Neural cell (in vitro differentiated cells): ENCODE results near the gene FNBP1L. TPM values are rescaled to one million over a fixed set of nuclear protein-coding genes. Genes with fewer than 3 reads are reported as not detected.

ENCODE experiments used
- H2AFZ ChIP-seq: fragments of 200-600, 300-800 bp; sonication (generic), shearing (Covaris generic); 2 replicates; pipeline ENCODE4 v1.6.0; 2014; ENCODE audit warnings: low read depth, mild to moderate bottlenecking, antibody characterized with exemption, low read length, moderate library complexity
- H3F3A ChIP-seq: fragments of 200-600 bp; shearing (Covaris generic); 2 replicates; pipeline ENCODE4 v1.6.1; 2016; ENCODE audit warnings: mild to moderate bottlenecking, moderate library complexity, mixed read lengths, antibody characterized with exemption, low read length; ENCODE audit not compliant: insufficient read depth, poor library complexity, severe bottlenecking
- H3K27ac ChIP-seq: fragments of 200-600, 300-800 bp; sonication (generic), shearing (Covaris generic); 2 replicates; pipeline ENCODE4 v1.5.1; 2014; ENCODE audit warnings: mild to moderate bottlenecking, low read length, moderate library complexity
- H3K27me3 ChIP-seq: fragments of 300-800, 200-600 bp; sonication (generic), shearing (Covaris generic); 2 replicates; pipeline ENCODE4 v1.6.0; 2014; ENCODE audit warnings: mild to moderate bottlenecking, low read depth, low read length, moderate library complexity; ENCODE audit not compliant: insufficient read depth
- H3K36me3 ChIP-seq: fragments of 300-800, 200-600 bp; sonication (generic), shearing (Covaris generic); 2 replicates; pipeline ENCODE4 v1.5.1; 2014; ENCODE audit warnings: mild to moderate bottlenecking, antibody characterized with exemption, low read length, moderate library complexity; ENCODE audit not compliant: insufficient read depth
- H3K4me2 ChIP-seq: fragments of 300-800, 200-600 bp; sonication (generic), shearing (Covaris generic); 2 replicates; pipeline ENCODE4 v1.6.0; 2014; ENCODE audit warnings: mild to moderate bottlenecking, low read length
- H3K4me3 ChIP-seq: fragments of 300-800, 200-600 bp; sonication (generic), shearing (Covaris generic); 2 replicates; pipeline ENCODE4 v1.5.1; 2014; ENCODE audit warnings: mild to moderate bottlenecking, low read length, moderate library complexity
- H3K79me2 ChIP-seq: fragments of 200-600 bp; shearing (Covaris generic); replicated peaks from 2 replicates; pipeline ENCODE4 v1.6.0; 2014; ENCODE audit warnings: mild to moderate bottlenecking, low read length, moderate library complexity; ENCODE audit not compliant: insufficient read depth
- H3K9ac ChIP-seq: fragments of 300-800, 200-600 bp; sonication (generic), shearing (Covaris generic); 2 replicates; pipeline ENCODE4 v1.6.1; 2016; ENCODE audit warnings: mild to moderate bottlenecking, low read length, mixed read lengths
- H3K9me2 ChIP-seq: fragments of 200-600 bp; shearing (Covaris generic); 2 replicates; pipeline ENCODE4 v1.6.1; 2016; ENCODE audit warnings: mild to moderate bottlenecking, low read length, mixed read lengths; ENCODE audit not compliant: insufficient read depth
- H3K9me3 ChIP-seq: fragments of 200-600, 300-800 bp; sonication (generic), shearing (Covaris generic); 2 replicates; pipeline ENCODE4 v1.6.1; 2016; ENCODE audit warnings: mild to moderate bottlenecking, mixed run types, low read length, moderate library complexity, mixed read lengths
- H4K20me1 ChIP-seq: fragments of 200-600 bp; shearing (Covaris generic); 2 replicates; pipeline ENCODE4 v1.6.1; 2016; ENCODE audit warnings: mild to moderate bottlenecking, mixed run types; ENCODE audit not compliant: insufficient read depth
- EP300 ChIP-seq: fragments of 450-650 bp; conservative IDR thresholded peaks from 2 replicates; pipeline ENCODE4 v1.6.1; 2014; ENCODE audit warnings: antibody characterized with exemption, mild to moderate bottlenecking, moderate library complexity; ENCODE audit not compliant: poor library complexity, severe bottlenecking
- EZH2 ChIP-seq: fragments of 200-600, 300-800 bp; shearing (Covaris generic), sonication (generic); IDR thresholded peaks from 2 replicates; pipeline ENCODE4 v1.6.1; 2014; ENCODE audit warnings: antibody characterized with exemption, low read length, borderline replicate concordance, mild to moderate bottlenecking; ENCODE audit not compliant: insufficient read depth, poor library complexity, severe bottlenecking
- MXI1 ChIP-seq: fragments of 450-650 bp; conservative IDR thresholded peaks from 2 replicates; pipeline ENCODE4 v1.6.1; 2014; ENCODE audit warnings: antibody characterized with exemption, mild to moderate bottlenecking; ENCODE audit not compliant: poor library complexity, severe bottlenecking
- POLR2AphosphoS5 ChIP-seq: IDR thresholded peaks from 2 replicates; pipeline ENCODE4 v1.6.1; 2012
- RAD21 ChIP-seq: fragments of 450-650 bp; conservative IDR thresholded peaks from 2 replicates; pipeline ENCODE4 v1.6.1; 2014; ENCODE audit warnings: antibody characterized with exemption, mild to moderate bottlenecking, moderate library complexity
- SMC3 ChIP-seq: fragments of 450-650 bp; conservative IDR thresholded peaks from 2 replicates; pipeline ENCODE4 v1.6.1; 2014; ENCODE audit warnings: antibody characterized with exemption, mild to moderate bottlenecking, moderate library complexity; ENCODE audit not compliant: poor library complexity
- TAF1 ChIP-seq: IDR thresholded peaks from 2 replicates; pipeline ENCODE4 v1.6.1; 2012; ENCODE audit warnings: low read depth
- polyA plus RNA-seq: library from polyadenylated mRNA; depleted of rRNA; stranded (reverse); fragments of >200 nt; gene quantifications from 2 replicates; pipeline ENCODE4 v1.2.3, GENCODE V29; 2014
- TF ChIP-seq, protein P1 (sequence below): IDR thresholded peaks from 2 replicates; pipeline ENCODE4 v1.6.1; 2012; ENCODE audit warnings: borderline replicate concordance
- TF ChIP-seq, protein P2 (sequence below): fragments of 450-650 bp; IDR thresholded peaks from 2 replicates; pipeline ENCODE4 v1.5.1; 2014; ENCODE audit warnings: antibody characterized with exemption, mild to moderate bottlenecking, moderate library complexity; ENCODE audit not compliant: poor library complexity, severe bottlenecking

Gene FNBP1L
- polyA plus RNA-seq, 1 donor from 2014 or later = 1,044 TPM

DNA sequence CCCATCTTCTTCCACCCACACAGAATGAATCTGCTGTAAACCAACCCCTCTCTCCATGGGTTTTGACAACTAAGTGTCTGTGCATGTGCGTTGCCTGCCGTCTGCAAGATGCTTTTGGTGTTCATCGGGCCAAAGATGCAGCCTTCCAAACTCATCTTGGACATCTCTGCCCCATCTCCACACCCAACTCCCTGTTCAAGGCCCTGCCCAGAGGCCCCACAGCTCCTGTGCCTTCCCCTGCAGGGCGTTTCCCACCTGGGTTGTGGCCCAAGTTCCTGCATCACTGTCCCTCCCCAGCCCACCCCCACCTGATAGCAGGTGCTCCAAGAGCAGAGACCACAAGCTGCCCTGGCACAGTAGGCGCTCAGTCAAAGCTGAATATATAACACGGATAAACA, 130.5 kb downstream of the FNBP1L start:
- no peak for TF ChIP-seq SMC3
- TF ChIP-seq EZH2 = no peak
- TF ChIP-seq POLR2AphosphoS5 = no peak
- TF ChIP-seq, protein P1, sequence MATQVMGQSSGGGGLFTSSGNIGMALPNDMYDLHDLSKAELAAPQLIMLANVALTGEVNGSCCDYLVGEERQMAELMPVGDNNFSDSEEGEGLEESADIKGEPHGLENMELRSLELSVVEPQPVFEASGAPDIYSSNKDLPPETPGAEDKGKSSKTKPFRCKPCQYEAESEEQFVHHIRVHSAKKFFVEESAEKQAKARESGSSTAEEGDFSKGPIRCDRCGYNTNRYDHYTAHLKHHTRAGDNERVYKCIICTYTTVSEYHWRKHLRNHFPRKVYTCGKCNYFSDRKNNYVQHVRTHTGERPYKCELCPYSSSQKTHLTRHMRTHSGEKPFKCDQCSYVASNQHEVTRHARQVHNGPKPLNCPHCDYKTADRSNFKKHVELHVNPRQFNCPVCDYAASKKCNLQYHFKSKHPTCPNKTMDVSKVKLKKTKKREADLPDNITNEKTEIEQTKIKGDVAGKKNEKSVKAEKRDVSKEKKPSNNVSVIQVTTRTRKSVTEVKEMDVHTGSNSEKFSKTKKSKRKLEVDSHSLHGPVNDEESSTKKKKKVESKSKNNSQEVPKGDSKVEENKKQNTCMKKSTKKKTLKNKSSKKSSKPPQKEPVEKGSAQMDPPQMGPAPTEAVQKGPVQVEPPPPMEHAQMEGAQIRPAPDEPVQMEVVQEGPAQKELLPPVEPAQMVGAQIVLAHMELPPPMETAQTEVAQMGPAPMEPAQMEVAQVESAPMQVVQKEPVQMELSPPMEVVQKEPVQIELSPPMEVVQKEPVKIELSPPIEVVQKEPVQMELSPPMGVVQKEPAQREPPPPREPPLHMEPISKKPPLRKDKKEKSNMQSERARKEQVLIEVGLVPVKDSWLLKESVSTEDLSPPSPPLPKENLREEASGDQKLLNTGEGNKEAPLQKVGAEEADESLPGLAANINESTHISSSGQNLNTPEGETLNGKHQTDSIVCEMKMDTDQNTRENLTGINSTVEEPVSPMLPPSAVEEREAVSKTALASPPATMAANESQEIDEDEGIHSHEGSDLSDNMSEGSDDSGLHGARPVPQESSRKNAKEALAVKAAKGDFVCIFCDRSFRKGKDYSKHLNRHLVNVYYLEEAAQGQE = no peak
- TF ChIP-seq RAD21 = no peak
- TF ChIP-seq EP300 = no peak
- no peak for TF ChIP-seq TAF1
- no peak for TF ChIP-seq MXI1
- TF ChIP-seq, protein P2, sequence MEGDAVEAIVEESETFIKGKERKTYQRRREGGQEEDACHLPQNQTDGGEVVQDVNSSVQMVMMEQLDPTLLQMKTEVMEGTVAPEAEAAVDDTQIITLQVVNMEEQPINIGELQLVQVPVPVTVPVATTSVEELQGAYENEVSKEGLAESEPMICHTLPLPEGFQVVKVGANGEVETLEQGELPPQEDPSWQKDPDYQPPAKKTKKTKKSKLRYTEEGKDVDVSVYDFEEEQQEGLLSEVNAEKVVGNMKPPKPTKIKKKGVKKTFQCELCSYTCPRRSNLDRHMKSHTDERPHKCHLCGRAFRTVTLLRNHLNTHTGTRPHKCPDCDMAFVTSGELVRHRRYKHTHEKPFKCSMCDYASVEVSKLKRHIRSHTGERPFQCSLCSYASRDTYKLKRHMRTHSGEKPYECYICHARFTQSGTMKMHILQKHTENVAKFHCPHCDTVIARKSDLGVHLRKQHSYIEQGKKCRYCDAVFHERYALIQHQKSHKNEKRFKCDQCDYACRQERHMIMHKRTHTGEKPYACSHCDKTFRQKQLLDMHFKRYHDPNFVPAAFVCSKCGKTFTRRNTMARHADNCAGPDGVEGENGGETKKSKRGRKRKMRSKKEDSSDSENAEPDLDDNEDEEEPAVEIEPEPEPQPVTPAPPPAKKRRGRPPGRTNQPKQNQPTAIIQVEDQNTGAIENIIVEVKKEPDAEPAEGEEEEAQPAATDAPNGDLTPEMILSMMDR = no peak
- H3K9ac ChIP-seq = no peak overlapping the region
- H3K79me2 ChIP-seq = no peaks in the 10 kb centered on the region
- no peak overlapping the region for H3K27ac ChIP-seq
- no peak overlapping the region for H2AFZ ChIP-seq
- H3F3A ChIP-seq = no peaks in the 10 kb centered on the region
- H3K9me2 ChIP-seq = no peaks in the 10 kb centered on the region
- no peak overlapping the region for H3K4me3 ChIP-seq
- no peaks in the 10 kb centered on the region for H4K20me1 ChIP-seq
- H3K36me3 ChIP-seq = no peaks in the 10 kb centered on the region
- H3K9me3 ChIP-seq = no peaks in the 10 kb centered on the region
- H3K4me2 ChIP-seq = no peak overlapping the region
- H3K27me3 ChIP-seq = no peaks in the 10 kb centered on the region

DNA sequence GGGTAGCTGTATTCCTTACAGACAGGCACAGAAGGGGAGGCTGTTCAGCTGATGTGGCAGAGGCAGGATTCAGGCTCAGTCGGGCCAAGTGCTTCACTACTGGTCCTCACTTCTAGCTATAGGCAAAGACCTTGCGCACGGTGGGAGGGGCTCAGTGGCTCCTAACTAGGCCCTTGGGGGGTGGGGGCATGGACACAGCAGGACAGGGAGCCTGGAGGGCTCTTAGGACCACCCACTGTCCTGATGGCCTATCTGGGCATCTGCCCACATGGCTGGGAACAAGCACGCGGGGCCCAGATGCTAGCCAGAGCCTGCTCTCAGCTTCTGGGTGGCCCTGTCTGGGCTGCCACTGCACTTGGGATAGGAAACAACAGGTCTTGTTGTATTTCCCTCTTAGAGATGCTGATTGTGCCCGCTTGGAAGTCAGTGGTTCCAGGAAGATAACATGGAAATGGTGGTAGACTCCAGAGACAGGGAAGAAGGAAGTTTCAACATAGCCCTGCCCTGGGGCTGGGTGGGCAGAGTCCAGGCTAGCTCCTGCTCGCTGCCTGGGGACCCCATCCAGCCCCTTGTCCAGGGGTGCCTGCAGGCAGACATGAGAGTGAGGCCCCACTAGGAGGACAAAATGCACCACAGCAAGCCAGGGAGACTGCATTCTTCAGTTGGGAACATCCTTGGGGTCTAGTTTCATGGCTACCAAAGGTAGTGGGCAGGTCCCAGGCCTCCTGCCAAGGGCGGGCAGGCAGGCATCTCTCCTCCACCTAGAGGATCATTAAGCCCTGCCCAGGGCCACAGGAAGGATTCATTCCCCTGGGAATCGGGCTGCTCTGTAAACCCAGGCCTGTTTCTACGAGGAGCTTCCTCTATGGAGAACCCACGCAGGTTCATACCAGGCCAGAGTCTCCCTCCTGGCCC, 131.2 kb downstream of the FNBP1L start:
- Histone ChIP-seq H4K20me1 (no peaks in the 10 kb centered on the region), H3K27ac (no peak overlapping the region), H3K9me2 (no peaks in the 10 kb centered on the region), H3F3A (no peaks in the 10 kb centered on the region), H2AFZ (no peak overlapping the region), H3K36me3 (no peaks in the 10 kb centered on the region), H3K4me3 (no peak overlapping the region), H3K9ac (no peak overlapping the region), H3K9me3 (no peaks in the 10 kb centered on the region), H3K79me2 (no peaks in the 10 kb centered on the region), H3K27me3 (no peaks in the 10 kb centered on the region), H3K4me2 (no peak overlapping the region)
- TF ChIP-seq EZH2 (no peak), SMC3 (no peak), RAD21 (no peak), TAF1 (no peak), EP300 (no peak)
- TF ChIP-seq, protein P1 = no peak
- TF ChIP-seq, protein P2 = no peak
